ENCODE data around the gene PDE8A. TPM values are rescaled to one million over a fixed set of nuclear protein-coding genes. Genes with fewer than 3 reads are reported as not detected.

PDE8A gene
- total RNA-seq, 1 donor from 2014 or later: 22.9 TPM

GRCh38 chr15:85118173-85118572, 136.5 kb downstream of the PDE8A start:
- DNase-seq (ENCODE audit: low spot score in 2 of 2): no peak
- Histone ChIP-seq H3K36me3 (peaks cover 31 to 58% of the 10 kb centered on the region in 2 donors), H3K4me1 (no peaks in the 10 kb centered on the region), H3K27me3 (no peaks in the 10 kb centered on the region), H3K9me3 (no peaks in the 10 kb centered on the region), H3K4me3 (no peak overlapping the region), H3K27ac (no peak overlapping the region)
- intact Hi-C loops (cut with DNase I): no loop called here
- TF ChIP-seq, protein P1, sequence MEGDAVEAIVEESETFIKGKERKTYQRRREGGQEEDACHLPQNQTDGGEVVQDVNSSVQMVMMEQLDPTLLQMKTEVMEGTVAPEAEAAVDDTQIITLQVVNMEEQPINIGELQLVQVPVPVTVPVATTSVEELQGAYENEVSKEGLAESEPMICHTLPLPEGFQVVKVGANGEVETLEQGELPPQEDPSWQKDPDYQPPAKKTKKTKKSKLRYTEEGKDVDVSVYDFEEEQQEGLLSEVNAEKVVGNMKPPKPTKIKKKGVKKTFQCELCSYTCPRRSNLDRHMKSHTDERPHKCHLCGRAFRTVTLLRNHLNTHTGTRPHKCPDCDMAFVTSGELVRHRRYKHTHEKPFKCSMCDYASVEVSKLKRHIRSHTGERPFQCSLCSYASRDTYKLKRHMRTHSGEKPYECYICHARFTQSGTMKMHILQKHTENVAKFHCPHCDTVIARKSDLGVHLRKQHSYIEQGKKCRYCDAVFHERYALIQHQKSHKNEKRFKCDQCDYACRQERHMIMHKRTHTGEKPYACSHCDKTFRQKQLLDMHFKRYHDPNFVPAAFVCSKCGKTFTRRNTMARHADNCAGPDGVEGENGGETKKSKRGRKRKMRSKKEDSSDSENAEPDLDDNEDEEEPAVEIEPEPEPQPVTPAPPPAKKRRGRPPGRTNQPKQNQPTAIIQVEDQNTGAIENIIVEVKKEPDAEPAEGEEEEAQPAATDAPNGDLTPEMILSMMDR (IDR thresholded peaks at IDR 0.05): no peak

- peaks cover 33 to 57% of the 10 kb centered on the region in 2 donors for H3K36me3 ChIP-seq
- no peak overlapping the region for H3K27ac ChIP-seq
- TF ChIP-seq, protein P1 (IDR thresholded peaks at IDR 0.05): no peak
- H3K9me3 ChIP-seq: no peaks in the 10 kb centered on the region
- intact Hi-C loops (cut with DNase I): no loop called here
- no peaks in the 10 kb centered on the region for H3K4me1 ChIP-seq
- no peak for DNase-seq (ENCODE audit: low spot score in 2 of 2)
- no peaks in the 10 kb centered on the region for H3K27me3 ChIP-seq
- no peak overlapping the region for H3K4me3 ChIP-seq
These were observed 136.9 kb downstream of the PDE8A start for GRCh38 chr15:85118581-85118980.

- no peak for DNase-seq (ENCODE audit: low spot score in 2 of 2)
- no peaks in the 10 kb centered on the region for H3K9me3 ChIP-seq
- no peaks in the 10 kb centered on the region for H3K4me1 ChIP-seq
- no peak overlapping the region for H3K27ac ChIP-seq
- peaks cover 32 to 58% of the 10 kb centered on the region in 2 donors for H3K36me3 ChIP-seq
- intact Hi-C loops (cut with DNase I): no loop called here
- H3K27me3 ChIP-seq: no peaks in the 10 kb centered on the region
- TF ChIP-seq, protein P1 (IDR thresholded peaks at IDR 0.05): no peak
- H3K4me3 ChIP-seq: no peak overlapping the region
These were observed 138.9 kb downstream of the PDE8A start for GRCh38 chr15:85120351-85121113.

GRCh38 chr15:85124173-85124572, 142.5 kb downstream of the PDE8A start:
- intact Hi-C loops (cut with DNase I): no loop called here
- H3K27me3 ChIP-seq: no peaks in the 10 kb centered on the region
- no peaks in the 10 kb centered on the region for H3K4me1 ChIP-seq
- no peak for DNase-seq (ENCODE audit: low spot score in 2 of 2)
- peaks cover 34 to 55% of the 10 kb centered on the region in 2 donors for H3K36me3 ChIP-seq
- TF ChIP-seq, protein P1 (IDR thresholded peaks at IDR 0.05): no peak
- H3K27ac ChIP-seq: no peak overlapping the region
- no peaks in the 10 kb centered on the region for H3K9me3 ChIP-seq
- H3K4me3 ChIP-seq: no peak overlapping the region

DNA sequence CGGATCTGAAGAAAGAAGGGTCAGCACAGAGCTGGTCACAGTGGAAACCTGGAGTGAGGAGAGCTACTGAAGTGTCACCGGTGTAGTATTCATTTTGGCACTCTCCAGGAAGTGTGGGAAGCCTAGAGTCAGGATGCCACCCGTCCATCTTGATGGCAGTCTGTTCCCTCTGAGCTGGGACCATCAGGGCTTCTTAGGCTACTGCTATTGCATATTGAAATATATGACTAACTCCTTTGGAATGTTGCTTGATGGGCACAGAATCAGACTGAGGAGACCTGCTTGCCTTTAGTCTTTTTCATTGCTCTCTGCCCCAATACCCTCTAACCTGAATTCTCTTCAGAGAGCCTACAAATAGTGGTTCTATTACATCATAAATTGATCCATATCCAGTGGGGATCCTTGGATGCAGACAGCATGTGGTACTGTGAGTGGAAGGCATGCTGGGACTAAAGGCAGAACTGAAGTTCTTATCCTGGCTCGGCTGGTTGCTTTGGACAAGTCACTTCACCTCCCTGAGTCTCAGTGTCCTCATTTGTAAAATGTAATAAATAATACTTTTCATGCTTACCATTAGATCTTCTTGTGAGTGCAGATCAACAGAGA, 143.5 kb downstream of the PDE8A start:
- no peaks in the 10 kb centered on the region for H3K4me1 ChIP-seq
- H3K4me3 ChIP-seq: no peak overlapping the region
- no peaks in the 10 kb centered on the region for H3K27me3 ChIP-seq
- H3K36me3 ChIP-seq: peaks cover 31 to 63% of the 10 kb centered on the region in 2 donors
- no peak overlapping the region for H3K27ac ChIP-seq
- no peak for DNase-seq (ENCODE audit: low spot score in 2 of 2)
- intact Hi-C loops (cut with DNase I): no loop called here
- H3K9me3 ChIP-seq: no peaks in the 10 kb centered on the region
- TF ChIP-seq, protein P1 (IDR thresholded peaks at IDR 0.05): no peak

Measured in ascending aorta (tissue), 2 donors.